ENCODE measurements around the gene DCLRE1B.

The DCLRE1B gene

GRCh38 chr1:113872219-113872935 lies 32.7 kb upstream of the DCLRE1B start:
- no peak overlapping the region for H3K9ac ChIP-seq (ENCODE audit: low read length)
- H3K27ac ChIP-seq (ENCODE audit: low read length), result peak overlapping the region; percentile 18

DNA sequence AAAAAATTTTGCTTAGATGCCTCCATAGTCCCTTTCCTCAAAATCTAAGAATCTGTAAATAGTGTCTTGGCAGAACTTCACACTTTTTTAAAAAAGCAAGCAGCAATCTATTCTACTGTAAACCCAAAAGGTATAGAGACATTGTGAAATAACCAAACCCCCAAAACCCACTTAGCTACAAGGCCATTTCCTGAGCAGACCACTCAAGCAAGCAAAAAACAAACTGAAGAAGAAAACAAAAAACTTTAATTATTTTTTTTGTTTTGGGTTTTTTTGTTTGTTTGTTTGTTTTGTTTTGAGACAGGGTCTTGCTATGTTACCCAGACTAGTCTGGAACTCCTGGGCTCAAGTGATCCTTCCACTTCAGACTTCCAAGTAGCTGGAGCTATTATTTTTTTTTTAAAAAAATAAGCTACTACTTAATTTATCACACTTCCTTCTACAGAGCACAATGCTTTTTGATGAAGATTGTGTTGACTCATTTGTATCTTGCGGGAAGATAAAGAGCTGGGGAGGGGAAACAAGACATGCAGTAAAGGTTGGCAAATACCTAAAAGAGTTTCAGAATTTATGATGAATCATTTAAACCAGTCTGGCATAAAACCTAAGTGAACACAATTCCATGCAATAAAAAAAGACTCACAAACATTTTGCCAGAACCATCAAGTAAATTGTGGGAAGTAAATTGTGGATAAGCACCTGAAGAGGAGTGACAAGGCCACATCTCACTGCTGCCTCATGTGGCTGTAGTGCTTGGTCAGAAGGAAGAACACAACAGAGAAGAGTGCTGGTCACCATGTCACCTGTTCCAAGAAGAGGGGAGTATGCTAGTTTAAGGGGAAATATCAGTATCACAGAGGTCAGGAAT lies 30.9 kb upstream of the DCLRE1B start:
- Histone ChIP-seq H3K27ac (ENCODE audit: low read length) (no peak overlapping the region), H4K20me1 (ENCODE audit: insufficient read depth, low read length) (no peaks in the 10 kb centered on the region), H3K79me2 (ENCODE audit: low read length) (no peaks in the 10 kb centered on the region), H3K27me3 (ENCODE audit: low read depth, low read length) (no peaks in the 10 kb centered on the region), H3K4me2 (ENCODE audit: low read length) (no peak overlapping the region), H3K36me3 (replicated peaks; ENCODE audit: low read depth, low read length) (no peaks in the 10 kb centered on the region), H3K4me3 (ENCODE audit: low read length) (no peak overlapping the region), H3K9ac (ENCODE audit: low read length) (no peak overlapping the region), H3K4me1 (ENCODE audit: low read length) (peaks cover 39% of the 10 kb centered on the region), H3K9me3 (ENCODE audit: insufficient read depth, low read length) (no peaks in the 10 kb centered on the region), H2AFZ (ENCODE audit: low read depth, low read length) (no peak overlapping the region; the same call in 1 of the 2 replicates)
- peak; percentile 35 for TF ChIP-seq CTCF (IDR thresholded peaks at IDR 0.05; ENCODE audit: low read depth, low read length)
- no peak for TF ChIP-seq EZH2phosphoT487 (IDR thresholded peaks at IDR 0.05; ENCODE audit: low read depth)

More at GRCh38 chr1:113872219-113872935, 32.7 kb upstream of the DCLRE1B start:
- H3K36me3 ChIP-seq (replicated peaks; ENCODE audit: low read depth, low read length), result no peaks in the 10 kb centered on the region
- TF ChIP-seq EZH2phosphoT487 (IDR thresholded peaks at IDR 0.05; ENCODE audit: low read depth) (no peak), CTCF (IDR thresholded peaks at IDR 0.05; ENCODE audit: low read depth, low read length) (no peak)
- no peaks in the 10 kb centered on the region for H3K79me2 ChIP-seq (ENCODE audit: low read length)
- H3K4me1 ChIP-seq (ENCODE audit: low read length), result peaks cover 29% of the 10 kb centered on the region
- H2AFZ ChIP-seq (ENCODE audit: low read depth, low read length), result peak overlapping the region; percentile 86
- no peaks in the 10 kb centered on the region for H3K27me3 ChIP-seq (ENCODE audit: low read depth, low read length)
- H4K20me1 ChIP-seq (ENCODE audit: insufficient read depth, low read length), result no peaks in the 10 kb centered on the region
- no peak overlapping the region for H3K4me3 ChIP-seq (ENCODE audit: low read length)
- H3K9me3 ChIP-seq (ENCODE audit: insufficient read depth, low read length), result no peaks in the 10 kb centered on the region
- peak overlapping the region; percentile 75 for H3K4me2 ChIP-seq (ENCODE audit: low read length)

DNA sequence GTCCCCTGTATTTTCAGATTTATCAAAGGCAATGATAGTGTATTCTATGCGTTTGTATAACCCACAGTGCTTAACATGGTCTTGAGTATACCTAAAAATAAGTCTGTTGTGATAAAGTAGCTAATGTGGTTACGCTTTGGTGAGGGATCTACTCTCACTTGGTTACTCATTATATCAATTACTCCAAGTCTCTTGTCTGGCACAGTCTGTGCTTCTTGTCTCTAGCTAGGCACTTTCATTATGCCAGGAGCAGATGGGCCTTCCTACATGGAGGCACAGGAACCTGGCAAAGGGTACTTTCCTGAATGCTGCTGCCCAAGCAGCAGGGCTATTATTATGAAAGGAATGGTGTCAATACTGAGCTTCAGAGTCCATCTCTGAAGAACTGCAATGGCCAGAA lies 29.4 kb upstream of the DCLRE1B start:
- no peak overlapping the region for H3K9ac ChIP-seq (ENCODE audit: low read length)
- no peak overlapping the region for H3K4me3 ChIP-seq (ENCODE audit: low read length)
- H3K79me2 ChIP-seq (ENCODE audit: low read length), result no peaks in the 10 kb centered on the region
- H3K36me3 ChIP-seq (replicated peaks; ENCODE audit: low read depth, low read length), result no peaks in the 10 kb centered on the region
- H3K4me1 ChIP-seq (ENCODE audit: low read length), result peaks cover 44% of the 10 kb centered on the region
- no peaks in the 10 kb centered on the region for H3K27me3 ChIP-seq (ENCODE audit: low read depth, low read length)
- H4K20me1 ChIP-seq (ENCODE audit: insufficient read depth, low read length), result no peaks in the 10 kb centered on the region
- no peak for TF ChIP-seq CTCF (IDR thresholded peaks at IDR 0.05; ENCODE audit: low read depth, low read length)
- no peak for TF ChIP-seq EZH2phosphoT487 (IDR thresholded peaks at IDR 0.05; ENCODE audit: low read depth)
- no peak overlapping the region for H2AFZ ChIP-seq (ENCODE audit: low read depth, low read length)
- H3K9me3 ChIP-seq (ENCODE audit: insufficient read depth, low read length), result no peaks in the 10 kb centered on the region
- H3K27ac ChIP-seq (ENCODE audit: low read length), result no peak overlapping the region
- H3K4me2 ChIP-seq (ENCODE audit: low read length), result no peak overlapping the region

GRCh38 chr1:113876176-113876575 lies 28.9 kb upstream of the DCLRE1B start:
- no peak overlapping the region for H3K4me2 ChIP-seq (ENCODE audit: low read length)
- H3K36me3 ChIP-seq (replicated peaks; ENCODE audit: low read depth, low read length), result no peaks in the 10 kb centered on the region
- H3K27me3 ChIP-seq (ENCODE audit: low read depth, low read length), result no peaks in the 10 kb centered on the region
- TF ChIP-seq EZH2phosphoT487 (IDR thresholded peaks at IDR 0.05; ENCODE audit: low read depth) (no peak), CTCF (IDR thresholded peaks at IDR 0.05; ENCODE audit: low read depth, low read length) (no peak)
- peaks cover 44% of the 10 kb centered on the region for H3K4me1 ChIP-seq (ENCODE audit: low read length)
- H3K9ac ChIP-seq (ENCODE audit: low read length), result no peak overlapping the region
- H4K20me1 ChIP-seq (ENCODE audit: insufficient read depth, low read length), result no peaks in the 10 kb centered on the region
- H3K27ac ChIP-seq (ENCODE audit: low read length), result no peak overlapping the region
- no peaks in the 10 kb centered on the region for H3K9me3 ChIP-seq (ENCODE audit: insufficient read depth, low read length)
- no peak overlapping the region for H3K4me3 ChIP-seq (ENCODE audit: low read length)
- no peaks in the 10 kb centered on the region for H3K79me2 ChIP-seq (ENCODE audit: low read length)
- no peak overlapping the region for H2AFZ ChIP-seq (ENCODE audit: low read depth, low read length)
